Adrenal gland (tissue), 5 donors: ENCODE results near the gene SEMA4A.

Source experiments
- CTCF ChIP-seq, 6 experiments: fragments of 450-650 bp in 4 of 6; fragments of 200-600 bp in 2 of 6; sonication (generic) in 1 of 6; IDR thresholded peaks; 1 replicate in 5 of 6; 2 replicates in 1 of 6; pipeline versions ENCODE4 v1.5.1 to v1.8.0; 2016 to 2021; ENCODE audit warnings: antibody characterized with exemption in 6 of 6, mild to moderate bottlenecking in 2 of 6, moderate library complexity in 1 of 6
- POLR2A ChIP-seq, 2 donors: fragments of 450-650 bp; IDR thresholded peaks; one replicate each; pipeline ENCODE4 v1.6.1; 2017; ENCODE audit warnings: antibody characterized with exemption in 2 of 2, mild to moderate bottlenecking in 2 of 2, moderate library complexity in 1 of 2
- donor health status: DM: no; HTN: no; CAD: no.

- TF ChIP-seq POLR2A (IDR thresholded peaks at IDR 0.05) (no peak), CTCF (IDR thresholded peaks at IDR 0.05) (no peak)
Observed at GRCh38 chr1:156146769-156147405, 6.5 kb upstream of the SEMA4A start.
